GM12864 (cell line): ENCODE measurements around the gene STAB2.
A peak's percentile ranks its signal among the peaks of the same experiment; 100 is the strongest.

Source experiments
- DNase-seq: peaks from one replicate; pipeline ENCODE4 v3.0.0-alpha.2; 2011; ENCODE audit warnings: low read depth
- H3K4me3 ChIP-seq: 2 replicates; pipeline ENCODE4 v1.5.1; 2011; ENCODE audit warnings: mild to moderate bottlenecking, low read depth, low read length, control low read depth
- CTCF ChIP-seq: IDR thresholded peaks from 2 replicates; pipeline ENCODE4 v1.5.1; 2011; ENCODE audit warnings: low read depth, mild to moderate bottlenecking, moderate library complexity, low read length, control low read depth, inconsistent platforms; ENCODE audit errors: missing control alignments

STAB2 gene

GRCh38 chr12:103634732-103635131 lies 47.7 kb downstream of the STAB2 start:
- H3K4me3 ChIP-seq: no peak overlapping the region
- no peak for DNase-seq
- no peak for TF ChIP-seq CTCF

DNA sequence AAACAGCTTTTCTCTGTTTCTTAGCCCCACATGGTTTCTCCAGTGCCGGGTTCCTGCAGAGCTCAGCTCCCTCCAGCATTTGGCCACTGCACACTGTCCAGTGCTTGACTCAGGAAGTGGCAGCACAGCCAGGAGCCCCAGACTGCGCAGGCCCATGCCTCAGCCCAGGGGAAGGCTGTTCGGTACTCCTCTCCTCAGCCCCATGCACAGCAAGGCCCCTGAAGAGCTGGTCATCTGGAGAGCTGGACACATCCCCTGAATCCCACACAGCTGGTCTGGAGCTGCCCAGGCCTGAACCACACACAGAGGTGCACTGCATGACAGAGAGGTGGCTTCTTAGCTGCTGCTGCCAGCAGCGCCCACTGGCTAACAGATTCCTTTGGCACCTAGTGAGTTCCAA lies 48.3 kb downstream of the STAB2 start:
- DNase-seq: no peak
- no peak for TF ChIP-seq CTCF
- H3K4me3 ChIP-seq: no peak overlapping the region

DNA sequence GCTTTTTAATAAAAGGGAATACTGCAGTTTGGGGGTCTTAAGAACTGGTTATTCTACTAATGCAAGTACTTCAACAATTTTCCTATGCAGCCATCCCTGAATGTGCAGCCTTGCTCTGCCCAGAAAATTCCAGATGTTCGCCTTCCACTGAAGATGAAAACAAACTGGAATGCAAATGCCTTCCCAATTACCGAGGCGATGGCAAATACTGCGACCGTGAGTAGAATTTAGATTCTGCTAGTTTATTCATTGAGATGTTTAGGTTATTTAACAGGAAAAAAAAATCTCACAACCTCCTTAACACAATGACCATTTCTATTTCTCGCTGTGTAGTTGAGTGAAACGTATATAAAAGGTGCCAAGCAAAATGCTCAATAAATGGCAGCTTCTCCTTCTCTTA lies 49.9 kb downstream of the STAB2 start:
- no peak overlapping the region for H3K4me3 ChIP-seq
- TF ChIP-seq CTCF: no peak
- no peak for DNase-seq

GRCh38 chr12:103637429-103637828 lies 50.4 kb downstream of the STAB2 start:
- no peak for DNase-seq
- no peak for TF ChIP-seq CTCF
- no peak overlapping the region for H3K4me3 ChIP-seq

DNA sequence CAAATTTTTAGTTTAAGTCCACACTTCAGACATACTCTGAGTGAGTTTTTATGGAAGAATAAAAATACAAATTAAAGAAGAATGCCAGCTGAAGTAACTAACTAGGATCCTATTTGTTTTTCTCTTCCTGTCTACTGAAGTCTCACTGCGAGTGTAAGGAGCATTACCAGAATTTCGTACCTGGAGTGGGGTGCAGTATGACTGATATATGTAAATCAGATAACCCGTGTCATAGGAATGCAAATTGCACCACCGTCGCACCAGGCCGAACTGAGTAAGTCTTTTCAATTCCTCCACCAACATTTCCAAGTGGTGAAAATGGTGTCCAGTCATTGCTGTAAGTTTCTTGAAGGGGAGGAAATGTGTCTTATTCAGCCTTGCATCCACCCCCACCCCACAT lies 52.9 kb downstream of the STAB2 start:
- no peak overlapping the region for H3K4me3 ChIP-seq
- no peak for DNase-seq
- no peak for TF ChIP-seq CTCF

GRCh38 chr12:103640410-103640809 lies 53.3 kb downstream of the STAB2 start:
- peak; percentile 18 for DNase-seq
- no peak for TF ChIP-seq CTCF

DNA sequence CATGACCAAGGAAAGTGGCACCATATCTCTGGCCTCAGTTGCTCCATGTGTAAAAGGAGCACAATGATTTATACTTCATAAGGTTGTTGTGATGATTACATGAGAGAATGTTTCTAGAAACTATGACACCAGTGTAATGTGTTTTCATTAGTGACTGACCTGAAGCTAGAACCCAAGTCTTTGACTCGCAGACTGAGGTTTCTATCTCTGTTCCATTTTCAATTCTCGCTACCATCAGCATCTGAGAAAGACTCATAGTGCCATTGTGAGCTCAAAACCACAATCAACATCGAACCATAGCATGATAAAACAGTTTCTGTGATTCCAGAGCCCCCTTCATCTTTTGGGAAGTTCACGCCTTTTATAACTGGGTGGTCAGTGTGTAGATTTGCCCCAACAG lies 53.8 kb downstream of the STAB2 start:
- H3K4me3 ChIP-seq: no peak overlapping the region
- DNase-seq: peak; percentile 31
- no peak for TF ChIP-seq CTCF

More at GRCh38 chr12:103640410-103640809, 53.3 kb downstream of the STAB2 start:
- no peak overlapping the region for H3K4me3 ChIP-seq
